T-cell (primary cell): Measurements from ENCODE around the gene RABGAP1L. TPM values are rescaled to one million over a fixed set of nuclear protein-coding genes. Genes with fewer than 3 reads are reported as not detected.

Source experiments
- ATAC-seq, 4 experiments: fragments of 200-7000 bp in 3 of 4; fragments of 150-1000 bp in 1 of 4; cut with Tn5 transposase; replicated peaks in 1 of 4; 1 replicate in 3 of 4; 2 replicates in 1 of 4; pipeline ENCODE4 v1.10.0; 2021; ENCODE audit warnings: moderate library complexity in 3 of 4, mild to moderate bottlenecking in 2 of 4, moderate number of reproducible peaks in 1 of 4
- CTCF ChIA-PET, 2 donors: fragments of 300-600 bp; sonication (Branson Sonifier 250); formaldehyde crosslinking; loops; one replicate each; lab custom pipeline; 2022; ENCODE audit warnings: antibody characterized with exemption in 2 of 2; lab: Charles Lee
- POLR2A ChIA-PET, 2 donors: fragments of 300-600 bp; sonication (Branson Sonifier 250); formaldehyde crosslinking; loops; one replicate each; lab custom pipeline; 2022; ENCODE audit warnings: antibody characterized with exemption in 2 of 2; lab: Charles Lee
- DNase-seq, 35 experiments: peaks; one replicate each; pipeline versions ENCODE4 v3.0.0 to v3.0.0-alpha.2; 2013 to 2023
- H3K27ac ChIP-seq: one replicate; pipeline ENCODE4 v1.5.1; 2013; ENCODE audit warnings: low read length
- H3K27me3 ChIP-seq, 2 experiments: replicated peaks in 1 of 2; 1 replicate in 1 of 2; 2 replicates in 1 of 2; pipeline versions ENCODE4 v1.6.1 to v1.7.0; 2013; ENCODE audit warnings: low read length in 1 of 2, mixed read lengths in 1 of 2; ENCODE audit not compliant: control insufficient read depth in 2 of 2, insufficient read depth in 2 of 2; ENCODE audit errors: extremely low read depth in 1 of 2
- H3K36me3 ChIP-seq, 2 donors: 1 replicate in 1 of 2; 2 replicates in 1 of 2; pipeline versions ENCODE4 v1.6.1 to v1.7.0; 2013; ENCODE audit warnings: low read length in 1 of 2; ENCODE audit not compliant: control insufficient read depth in 2 of 2, insufficient read depth in 1 of 2; ENCODE audit errors: extremely low read depth in 1 of 2
- H3K4me1 ChIP-seq, 2 experiments: 1 replicate in 1 of 2; 2 replicates in 1 of 2; pipeline versions ENCODE4 v1.6.1 to v1.7.0; 2013; ENCODE audit warnings: low read length in 2 of 2, mixed read lengths in 1 of 2; ENCODE audit not compliant: insufficient read depth in 2 of 2, control insufficient read depth in 1 of 2; ENCODE audit errors: extremely low read depth in 1 of 2
- H3K4me3 ChIP-seq, 2 donors: 1 replicate in 1 of 2; 2 replicates in 1 of 2; pipeline versions ENCODE4 v1.5.1 to v1.7.0; 2013; ENCODE audit warnings: mild to moderate bottlenecking in 2 of 2, low read length in 1 of 2, moderate library complexity in 1 of 2; ENCODE audit not compliant: control insufficient read depth in 1 of 2; ENCODE audit errors: extremely low read depth in 1 of 2
- H3K9me3 ChIP-seq: 2 replicates; pipeline ENCODE4 v1.7.0; 2013
- H3K27ac Mint-ChIP-seq, 2 donors: one replicate each; pipeline ENCODE4 v1.8.0; 2020 to 2021; ENCODE audit warnings: mild to moderate bottlenecking in 2 of 2, mixed read lengths in 2 of 2
- H3K27me3 Mint-ChIP-seq, 2 donors: one replicate each; pipeline ENCODE4 v1.8.0; 2021 to 2022; ENCODE audit warnings: mixed read lengths in 2 of 2
- H3K36me3 Mint-ChIP-seq: one replicate; pipeline ENCODE4 v1.8.0; 2021; ENCODE audit warnings: mixed read lengths
- H3K4me1 Mint-ChIP-seq, 3 donors: one replicate each; pipeline ENCODE4 v1.8.0; 2020 to 2022; ENCODE audit warnings: mixed read lengths in 3 of 3, mild to moderate bottlenecking in 1 of 3
- H3K4me3 Mint-ChIP-seq, 3 donors: one replicate each; pipeline ENCODE4 v1.8.0; 2020 to 2022; ENCODE audit warnings: mild to moderate bottlenecking in 3 of 3, mixed read lengths in 3 of 3, moderate library complexity in 3 of 3
- H3K9me3 Mint-ChIP-seq, 3 donors: one replicate each; pipeline ENCODE4 v1.8.0; 2020 to 2022; ENCODE audit warnings: mixed read lengths in 3 of 3
- WGBS: methylation state at CpG from one replicate; pipeline ENCODE4 v1.1.5; 2013; ENCODE audit warnings: missing lambda C conversion rate; ENCODE audit not compliant: insufficient coverage; 5-methylcytosine and 5-hydroxymethylcytosine counted together
- total RNA-seq, 35 experiments: library from RNA in 6 of 35; stranded (reverse) in 6 of 35; fragments of 120-200 nt in 1 of 35; gene quantifications; one replicate each; pipeline versions ENCODE4 v1.2.1 to v1.2.4 and lab custom pipeline; 2013 to 2026

The RABGAP1L gene
- total RNA-seq, 5 donors from 2014 or later (not counting 1 experiment from before 2014, with no cell fraction given), result 75.0 to 108 (median 82.3) TPM

DNA sequence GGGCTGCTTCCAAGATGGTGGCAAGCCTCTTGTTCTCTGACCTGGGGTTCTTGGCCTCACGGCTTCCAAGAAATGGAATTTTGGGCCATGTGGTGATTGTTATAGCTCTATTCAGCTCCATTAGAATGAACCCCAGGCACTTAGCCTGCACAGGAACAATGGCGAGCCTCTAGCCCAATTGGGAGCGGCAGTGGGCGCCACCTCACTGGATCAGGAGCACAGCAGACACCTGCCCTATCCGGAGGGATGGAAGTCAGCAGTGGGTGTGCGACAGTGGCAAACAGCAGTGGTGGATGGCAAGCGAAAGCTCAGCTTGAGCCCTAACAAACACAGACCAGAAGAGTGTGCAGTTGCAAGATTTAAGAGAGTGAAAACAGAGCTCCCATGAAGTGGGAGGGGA lies 519.3 kb downstream of the RABGAP1L start:
- CTCF ChIA-PET, result interaction anchor here in 1 of 2 donors (0.6 kb wide), 1 partner anchor 8 kb away, joined by 4 read pairs; no protein-coding TSS in a partner anchor
- peaks cover 17% of the 10 kb centered on the region for H3K36me3 Mint-ChIP-seq
- WGBS, result 100% methylated on average over 7 of the region's 7 CpGs

DNA sequence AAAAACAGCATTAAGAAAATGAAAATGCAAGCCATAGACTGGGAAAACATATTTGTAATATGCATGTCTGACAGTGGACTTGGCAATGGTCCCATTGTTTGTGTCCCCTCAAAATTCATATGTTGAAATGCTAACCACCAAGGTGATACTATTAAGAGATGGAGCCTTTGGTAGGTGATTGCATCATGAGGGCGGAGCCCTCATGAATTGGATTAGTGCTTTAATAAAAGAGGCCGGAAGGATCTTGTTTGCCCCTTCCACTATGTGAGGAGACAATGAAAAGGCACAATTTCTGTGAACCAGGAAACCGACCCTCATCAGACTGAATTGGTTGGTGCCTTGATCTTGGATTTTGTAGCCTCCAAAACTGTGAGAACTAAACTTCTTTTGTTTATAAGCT lies 520.8 kb downstream of the RABGAP1L start:
- Histone ChIP-seq H3K4me3 (no peak overlapping the region), H3K9me3 (no peaks in the 10 kb centered on the region), H3K36me3 (peaks cover 0 to 6% of the 10 kb centered on the region in 2 donors), H3K27ac (no peak overlapping the region), H3K4me1 (no peaks in the 10 kb centered on the region), H3K27me3 (no peaks in the 10 kb centered on the region)
- WGBS, result 100% methylated on average over 2 of the region's 3 CpGs
- Mint-ChIP-seq H3K27me3 (no peaks in the 10 kb centered on the region), H3K4me1 (peaks cover 0 to 6% (median 0%) of the 10 kb centered on the region in 3 donors), H3K4me3 (no peak overlapping the region), H3K27ac (no peak overlapping the region), H3K36me3 (peaks cover 29% of the 10 kb centered on the region), H3K9me3 (no peaks in the 10 kb centered on the region)
- POLR2A ChIA-PET, result no interaction called here
- DNase-seq (no peak), ATAC-seq (no peak)
- CTCF ChIA-PET, result no interaction called here

More for the DNA sequence above, 519.3 kb downstream of the RABGAP1L start:
- no peaks in the 10 kb centered on the region for H3K27me3 Mint-ChIP-seq
- no peaks in the 10 kb centered on the region for H3K36me3 ChIP-seq
- no peak overlapping the region for H3K27ac ChIP-seq
- no peak for DNase-seq
- H3K4me1 ChIP-seq, result no peaks in the 10 kb centered on the region
- H3K27me3 ChIP-seq, result no peaks in the 10 kb centered on the region
- H3K9me3 ChIP-seq, result no peaks in the 10 kb centered on the region
- H3K27ac Mint-ChIP-seq, result no peak overlapping the region
- ATAC-seq, result no peak
- no peaks in the 10 kb centered on the region for H3K9me3 Mint-ChIP-seq
- peaks cover 0 to 6% (median 0%) of the 10 kb centered on the region in 3 donors for H3K4me1 Mint-ChIP-seq
- POLR2A ChIA-PET, result no interaction called here
- H3K4me3 ChIP-seq, result no peak overlapping the region
- H3K4me3 Mint-ChIP-seq, result no peak overlapping the region

- Histone ChIP-seq H3K27me3 (no peaks in the 10 kb centered on the region), H3K4me1 (no peaks in the 10 kb centered on the region), H3K4me3 (no peak overlapping the region), H3K9me3 (no peaks in the 10 kb centered on the region), H3K27ac (no peak overlapping the region), H3K36me3 (peaks cover 0 to 6% of the 10 kb centered on the region in 2 donors)
- ChIA-PET CTCF (interaction anchor here (0.6 kb wide), 2 partner anchors 34 to 250 kb away, joined by 3 to 4 read pairs; no protein-coding TSS in a partner anchor), POLR2A (no interaction called here)
- Mint-ChIP-seq H3K36me3 (peaks cover 39% of the 10 kb centered on the region), H3K4me3 (no peak overlapping the region), H3K9me3 (no peaks in the 10 kb centered on the region), H3K4me1 (peaks cover 0 to 3% (median 3%) of the 10 kb centered on the region in 3 donors), H3K27ac (no peak overlapping the region), H3K27me3 (no peaks in the 10 kb centered on the region)
- DNase-seq, result no peak
- 100% methylated on average over 2 of the region's 2 CpGs for WGBS
- no peak for ATAC-seq
Observed at GRCh38 chr1:174682419-174683008, 523.2 kb downstream of the RABGAP1L start.

DNA sequence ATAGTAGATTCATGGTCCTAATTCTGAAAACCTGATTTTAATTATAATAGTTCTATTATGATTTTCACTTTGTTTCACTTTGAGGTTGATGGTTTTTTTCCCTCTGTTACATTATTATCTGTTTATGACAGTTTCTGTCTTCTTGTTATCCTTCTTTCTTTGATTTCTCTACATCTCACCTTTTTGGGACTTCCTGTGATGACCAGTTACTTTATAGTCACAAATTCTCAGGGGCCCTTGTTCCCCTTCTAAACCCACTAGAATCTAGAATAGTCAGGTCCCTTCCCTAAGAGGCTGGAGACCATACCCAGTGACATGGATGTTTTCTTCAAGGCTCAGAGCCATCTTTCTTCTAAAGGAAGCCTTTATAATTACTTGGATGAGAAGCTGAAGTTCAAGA lies 526.9 kb downstream of the RABGAP1L start:
- Mint-ChIP-seq H3K27me3 (no peaks in the 10 kb centered on the region), H3K36me3 (peaks cover 38% of the 10 kb centered on the region), H3K9me3 (peaks cover 0 to 2% (median 0%) of the 10 kb centered on the region in 3 donors), H3K27ac (no peak overlapping the region), H3K4me3 (no peak overlapping the region), H3K4me1 (peaks cover 0 to 3% (median 3%) of the 10 kb centered on the region in 3 donors)
- POLR2A ChIA-PET, result no interaction called here
- CTCF ChIA-PET, result interaction anchor here in 1 of 2 donors (0.6 kb wide), 2 partner anchors 8 to 28 kb away, joined by 4 read pairs; no protein-coding TSS in a partner anchor
- ATAC-seq (no peak), DNase-seq (no peak)
- Histone ChIP-seq H3K4me1 (no peaks in the 10 kb centered on the region), H3K27ac (no peak overlapping the region), H3K27me3 (no peaks in the 10 kb centered on the region), H3K9me3 (no peaks in the 10 kb centered on the region), H3K36me3 (peaks cover 0 to 6% of the 10 kb centered on the region in 2 donors), H3K4me3 (no peak overlapping the region)

- Mint-ChIP-seq H3K4me3 (no peak overlapping the region), H3K4me1 (peaks cover 0 to 3% (median 3%) of the 10 kb centered on the region in 3 donors), H3K36me3 (peaks cover 20% of the 10 kb centered on the region), H3K27ac (no peak overlapping the region), H3K9me3 (peaks cover 0 to 3% (median 0%) of the 10 kb centered on the region in 3 donors), H3K27me3 (no peaks in the 10 kb centered on the region)
- Histone ChIP-seq H3K4me1 (no peaks in the 10 kb centered on the region), H3K27me3 (no peaks in the 10 kb centered on the region), H3K27ac (no peak overlapping the region), H3K9me3 (no peaks in the 10 kb centered on the region), H3K4me3 (no peak overlapping the region), H3K36me3 (peaks cover 0 to 3% of the 10 kb centered on the region in 2 donors)
- ChIA-PET CTCF (no interaction called here), POLR2A (no interaction called here)
- no CpG with 5 or more reads among the region's 1 CpG for WGBS
- DNase-seq (no peak), ATAC-seq (no peak)
Observed at GRCh38 chr1:174689524-174689923, 530.2 kb downstream of the RABGAP1L start.

- ATAC-seq, result no peak
- Mint-ChIP-seq H3K4me3 (no peak overlapping the region), H3K27ac (no peak overlapping the region), H3K9me3 (peaks cover 0 to 7% (median 2%) of the 10 kb centered on the region in 3 donors), H3K4me1 (peaks cover 0 to 3% (median 3%) of the 10 kb centered on the region in 3 donors), H3K27me3 (no peaks in the 10 kb centered on the region), H3K36me3 (peaks cover 18% of the 10 kb centered on the region)
- Histone ChIP-seq H3K9me3 (no peaks in the 10 kb centered on the region), H3K27ac (no peak overlapping the region), H3K4me1 (no peaks in the 10 kb centered on the region), H3K36me3 (no peaks in the 10 kb centered on the region), H3K4me3 (no peak overlapping the region), H3K27me3 (no peaks in the 10 kb centered on the region)
- ChIA-PET POLR2A (interaction anchor here in 1 of 2 donors (0.7 kb wide), 1 partner anchor 600 kb away, joined by 10 read pairs; no protein-coding TSS in a partner anchor), CTCF (interaction anchor here (0.7 kb wide), 2 partner anchors 15 to 1158 kb away, joined by 9 to 11 read pairs; no protein-coding TSS in a partner anchor)
- no peak for DNase-seq
Observed at GRCh38 chr1:174690266-174690665, 530.9 kb downstream of the RABGAP1L start.
